ENCODE measurements around the gene PGC.
"Not testable (repeated sequence)": the region's sequence is repeated elsewhere in the genome, so short reads cannot be mapped to it uniquely, and the experiment has no call there.

PGC gene

DNA sequence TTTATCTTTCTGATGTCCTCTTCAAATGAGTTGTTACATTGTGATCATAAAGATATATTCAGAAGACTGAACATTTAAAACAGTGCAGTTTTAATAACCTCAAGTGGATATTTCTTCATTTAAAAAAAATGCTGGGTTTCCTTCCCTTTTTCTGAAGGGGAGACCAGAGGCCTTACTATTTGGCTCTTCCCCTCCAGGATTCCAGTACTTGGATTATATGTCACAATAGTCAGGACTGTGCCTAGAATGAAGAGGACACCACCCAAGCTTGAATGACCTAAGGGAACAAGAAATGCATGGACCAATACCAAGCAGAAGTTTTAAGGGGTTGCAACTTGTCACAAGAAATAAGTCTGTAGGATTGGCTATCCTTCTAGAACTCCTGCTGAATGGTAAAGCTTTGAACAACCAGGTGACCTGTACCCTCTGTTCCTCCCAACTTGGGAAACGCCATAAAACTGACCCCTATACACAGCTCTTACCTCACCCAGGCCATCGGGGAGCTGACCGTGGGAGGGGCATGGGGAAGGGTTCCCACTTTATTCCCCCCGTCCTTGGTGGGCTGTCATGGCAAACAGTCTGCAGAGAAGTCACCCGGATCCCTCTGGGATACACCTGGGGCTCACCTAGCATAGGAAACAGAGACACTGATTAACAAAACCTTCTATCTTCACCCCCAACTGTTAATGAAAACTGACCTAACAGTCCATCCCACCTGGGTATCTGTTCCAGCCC lies 30.5 kb upstream of the PGC start:
- DNase-seq, result no peak

- no peak for DNase-seq
These were observed 28.2 kb upstream of the PGC start for GRCh38 chr6:41775293-41775882.

- DNase-seq, result no peak
These were observed 27.6 kb upstream of the PGC start for GRCh38 chr6:41774841-41775240.

- DNase-seq, result no peak
These were observed 24.1 kb upstream of the PGC start for GRCh38 chr6:41771058-41771983.

DNA sequence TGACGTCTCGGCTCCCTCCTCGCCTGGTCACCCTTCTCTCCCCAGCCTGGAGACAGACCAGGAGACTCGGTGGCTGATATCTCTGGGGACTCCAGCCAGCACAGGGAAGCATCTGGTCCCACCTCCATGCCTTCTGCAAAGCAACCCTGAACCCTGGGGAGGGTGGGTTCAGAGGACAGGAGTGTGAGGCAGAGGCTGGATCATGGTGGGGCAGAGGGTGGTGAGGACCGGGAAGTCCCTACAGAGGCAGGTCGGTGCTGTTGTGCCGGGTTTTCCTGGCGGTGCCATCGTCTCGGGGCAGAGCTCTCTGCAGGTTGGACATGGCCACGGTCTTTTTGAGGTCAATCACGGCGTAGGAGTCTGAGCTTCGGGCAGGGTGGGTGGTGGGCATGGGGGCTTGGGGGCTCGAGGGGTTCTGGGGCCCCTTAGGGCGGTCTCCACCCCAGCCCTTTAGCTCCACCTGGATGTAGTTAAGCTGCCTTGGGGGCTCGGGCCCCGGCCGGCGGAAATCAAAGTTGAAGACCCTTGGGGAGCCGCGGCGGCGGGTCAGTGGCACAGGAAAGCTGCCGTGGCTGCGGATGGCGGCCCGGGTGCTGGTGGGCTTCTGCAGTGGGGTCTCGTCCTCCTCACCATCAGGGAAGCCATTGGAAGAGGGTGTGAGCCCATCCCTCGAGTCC lies 23.3 kb upstream of the PGC start:
- no peak for DNase-seq

- DNase-seq, result no peak
These were observed 22.2 kb upstream of the PGC start for GRCh38 chr6:41769376-41769775.

- no peak for DNase-seq
These were observed 21.5 kb upstream of the PGC start for GRCh38 chr6:41768545-41769308.

- DNase-seq, result peak in 1 of 56 donors; percentile 25
These were observed 20.1 kb upstream of the PGC start for GRCh38 chr6:41767112-41767833.

GRCh38 chr6:41766043-41766664 lies 19.0 kb upstream of the PGC start:
- not testable (repeated sequence) for DNase-seq

DNA sequence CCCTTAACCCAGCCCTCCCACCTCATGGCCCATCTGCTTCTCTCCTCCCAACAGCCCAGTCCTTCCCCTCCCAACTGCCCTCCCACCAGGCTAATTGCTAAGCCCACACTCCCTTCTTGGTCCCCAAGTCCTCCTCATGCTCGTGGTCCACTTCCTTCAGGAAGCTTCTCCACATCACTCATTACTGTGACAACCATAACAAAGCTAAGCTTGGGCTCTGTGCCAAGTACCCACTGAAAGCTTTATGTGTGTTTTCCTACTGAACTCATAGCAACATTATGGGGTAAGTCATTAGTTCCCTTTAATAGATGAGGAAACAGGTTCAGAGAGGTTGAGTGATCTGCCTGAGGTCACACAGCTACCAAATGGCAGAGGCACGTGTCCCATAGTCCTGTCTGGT lies 16.3 kb upstream of the PGC start:
- DNase-seq, result no peak

GRCh38 chr6:41759905-41760579 lies 12.8 kb upstream of the PGC start:
- no peak for DNase-seq

- no peak for DNase-seq
These were observed 12.1 kb upstream of the PGC start for GRCh38 chr6:41759106-41759904.

DNA sequence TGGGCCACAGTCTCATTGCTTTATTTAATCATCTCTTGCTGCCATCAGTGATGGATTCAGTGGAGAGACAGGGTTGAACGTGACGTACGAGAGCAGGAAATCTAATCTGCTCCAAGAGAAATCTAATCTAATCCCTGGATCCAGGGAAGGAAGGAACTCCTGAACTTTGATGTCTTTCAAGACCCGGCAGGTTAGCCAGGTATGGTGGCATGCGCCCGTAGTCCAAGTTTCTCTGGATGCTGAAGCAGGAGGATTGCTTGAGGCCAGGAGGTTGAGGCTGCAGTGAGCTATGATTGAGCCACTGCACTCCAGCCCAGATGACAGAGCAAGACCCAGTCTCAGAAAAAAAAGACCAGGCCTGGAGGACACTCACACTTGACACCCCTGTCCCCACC lies 11.4 kb upstream of the PGC start:
- no peak for DNase-seq

- peak in 13 of 56 donors; percentile 3 to 57 (median 15) for DNase-seq
These were observed 10.9 kb upstream of the PGC start for GRCh38 chr6:41757931-41758640.

DNA sequence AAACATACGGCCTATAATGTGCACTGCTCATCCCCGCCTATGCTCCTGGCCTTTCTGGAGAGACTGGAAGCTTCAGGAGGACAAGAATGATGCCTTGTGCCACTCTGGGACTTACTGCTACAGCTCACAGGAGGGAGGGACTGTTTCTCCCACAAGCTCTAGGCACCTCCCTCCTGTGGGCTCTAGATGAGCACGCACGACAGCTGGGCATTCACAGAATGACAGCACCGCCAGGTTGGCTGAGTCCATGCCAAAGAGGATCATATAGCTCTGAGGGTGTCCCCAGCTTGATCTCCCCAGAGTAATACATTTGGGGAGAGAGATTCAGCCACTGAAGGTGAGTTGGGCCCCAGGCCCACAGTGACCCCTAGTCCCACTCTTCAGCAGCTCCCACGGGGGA lies 10.1 kb upstream of the PGC start:
- DNase-seq, result no peak

- DNase-seq, result no peak
These were observed 9.2 kb upstream of the PGC start for GRCh38 chr6:41756354-41756753.

- DNase-seq, result no peak
These were observed 8.7 kb upstream of the PGC start for GRCh38 chr6:41755895-41756294.

GRCh38 chr6:41750374-41750773 lies 3.2 kb upstream of the PGC start:
- no peak for DNase-seq
